Measurements from ENCODE around the gene TMEFF1.

TMEFF1 gene

GRCh38 chr9:100448266-100448665, 24.7 kb upstream of the TMEFF1 start:
- DNase-seq: no peak

GRCh38 chr9:100449420-100449819, 23.5 kb upstream of the TMEFF1 start:
- no peak for DNase-seq

GRCh38 chr9:100452894-100453293, 20.1 kb upstream of the TMEFF1 start:
- DNase-seq: no peak

GRCh38 chr9:100455470-100455869, 17.5 kb upstream of the TMEFF1 start:
- no peak for DNase-seq

GRCh38 chr9:100457517-100457916, 15.4 kb upstream of the TMEFF1 start:
- DNase-seq: no peak

GRCh38 chr9:100459963-100460362, 13.0 kb upstream of the TMEFF1 start:
- no peak for DNase-seq

- no peak for DNase-seq
These were observed 7.7 kb upstream of the TMEFF1 start for GRCh38 chr9:100465274-100465673.

- no peak for DNase-seq
These were observed 7.2 kb upstream of the TMEFF1 start for GRCh38 chr9:100465761-100466160.

GRCh38 chr9:100466171-100466828, 6.6 kb upstream of the TMEFF1 start:
- no peak for DNase-seq

- DNase-seq: no peak
These were observed 6.1 kb upstream of the TMEFF1 start for GRCh38 chr9:100466829-100467221.

- no peak for DNase-seq
These were observed 4.9 kb upstream of the TMEFF1 start for GRCh38 chr9:100468041-100468440.

GRCh38 chr9:100472268-100472667, 681 bp upstream of the TMEFF1 start:
- no peak for DNase-seq

GRCh38 chr9:100473276-100474081, 530 bp downstream of the TMEFF1 start:
- DNase-seq: no peak

GRCh38 chr9:100474082-100474923, 1.4 kb downstream of the TMEFF1 start:
- no peak for DNase-seq

- no peak for DNase-seq
These were observed 2.0 kb downstream of the TMEFF1 start for GRCh38 chr9:100474924-100475276.

GRCh38 chr9:100477241-100477640, 4.3 kb downstream of the TMEFF1 start:
- no peak for DNase-seq

GRCh38 chr9:100478192-100478591, 5.2 kb downstream of the TMEFF1 start:
- no peak for DNase-seq

GRCh38 chr9:100479820-100480219, 6.9 kb downstream of the TMEFF1 start:
- DNase-seq: no peak

GRCh38 chr9:100485196-100485595, 12.2 kb downstream of the TMEFF1 start:
- DNase-seq: no peak

GRCh38 chr9:100486479-100487176, 13.7 kb downstream of the TMEFF1 start:
- no peak for DNase-seq

GRCh38 chr9:100488177-100488576, 15.2 kb downstream of the TMEFF1 start:
- DNase-seq: no peak

- DNase-seq: no peak
These were observed 16.9 kb downstream of the TMEFF1 start for GRCh38 chr9:100489836-100490235.

- DNase-seq: no peak
These were observed 20.0 kb downstream of the TMEFF1 start for GRCh38 chr9:100492952-100493351.

All from GOT3 (cell line).